ENCODE measurements around the gene MDM2.
A peak's percentile ranks its signal among the peaks of the same experiment; 100 is the strongest.
"Not testable (repeated sequence)": the region's sequence is repeated elsewhere in the genome, so short reads cannot be mapped to it uniquely, and the experiment has no call there.

Gene MDM2

DNA sequence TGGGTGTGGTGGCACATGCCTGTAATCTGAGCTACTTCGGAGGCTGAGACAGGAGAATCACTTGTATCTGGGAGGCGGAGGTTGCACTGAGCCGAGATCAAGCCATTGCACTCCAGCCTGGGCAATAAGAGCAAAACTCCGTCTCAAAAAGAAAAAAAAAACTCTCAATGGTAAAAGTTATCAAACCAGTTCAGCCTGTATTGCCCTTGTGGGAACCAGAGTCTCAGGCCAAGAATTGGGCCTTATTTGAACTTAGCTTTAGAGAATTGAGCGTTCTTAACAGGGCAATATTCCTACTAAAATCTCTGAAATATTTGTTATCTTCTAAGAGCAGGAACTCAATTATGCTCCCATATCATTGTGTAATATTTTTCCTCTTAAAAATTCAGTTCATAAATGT is 7.7 kb upstream of the MDM2 start:
- H3K9ac ChIP-seq (ENCODE audit: low read length): no peak overlapping the region
- no peak overlapping the region for H3K4me3 ChIP-seq (ENCODE audit: low read length)
- no peaks in the 10 kb centered on the region for H3K9me3 ChIP-seq (ENCODE audit: control insufficient read depth, low read depth, low read length)
- H3K27ac ChIP-seq (ENCODE audit: low read length): no peak overlapping the region
- no peaks in the 10 kb centered on the region for H3K27me3 ChIP-seq (ENCODE audit: control insufficient read depth, insufficient read depth, low read length)
- H3K4me1 ChIP-seq (ENCODE audit: control insufficient read depth, low read depth, low read length): peaks cover 10% of the 10 kb centered on the region
- no peaks in the 10 kb centered on the region for H3K36me3 ChIP-seq (ENCODE audit: control insufficient read depth, low read depth, low read length)

DNA sequence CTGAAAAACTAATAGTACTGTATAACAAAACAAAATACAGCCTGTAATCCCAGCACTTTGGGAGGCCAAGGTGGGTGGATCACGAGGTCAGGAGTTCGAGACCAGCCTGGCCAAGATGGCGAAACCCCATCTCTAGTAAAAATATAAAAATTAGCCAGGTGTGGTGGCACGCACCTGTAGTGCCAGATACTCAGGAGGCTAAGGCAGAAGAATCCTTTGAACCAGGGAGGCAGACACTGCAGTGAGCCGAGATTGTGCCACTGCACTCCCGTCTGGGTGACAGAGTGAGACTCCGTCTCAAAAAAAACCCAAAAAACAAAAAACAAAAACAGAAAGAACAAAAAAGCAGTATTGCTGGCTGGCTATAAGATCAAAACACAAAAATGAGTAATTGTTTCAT is 6.9 kb upstream of the MDM2 start:
- H3K27ac ChIP-seq (ENCODE audit: low read length); H3K4me3 ChIP-seq (ENCODE audit: low read length); H3K36me3 ChIP-seq (ENCODE audit: control insufficient read depth, low read depth, low read length); H3K4me1 ChIP-seq (ENCODE audit: control insufficient read depth, low read depth, low read length); H3K9me3 ChIP-seq (ENCODE audit: control insufficient read depth, low read depth, low read length); H3K27me3 ChIP-seq (ENCODE audit: control insufficient read depth, insufficient read depth, low read length); H3K9ac ChIP-seq (ENCODE audit: low read length): not testable (repeated sequence)

DNA sequence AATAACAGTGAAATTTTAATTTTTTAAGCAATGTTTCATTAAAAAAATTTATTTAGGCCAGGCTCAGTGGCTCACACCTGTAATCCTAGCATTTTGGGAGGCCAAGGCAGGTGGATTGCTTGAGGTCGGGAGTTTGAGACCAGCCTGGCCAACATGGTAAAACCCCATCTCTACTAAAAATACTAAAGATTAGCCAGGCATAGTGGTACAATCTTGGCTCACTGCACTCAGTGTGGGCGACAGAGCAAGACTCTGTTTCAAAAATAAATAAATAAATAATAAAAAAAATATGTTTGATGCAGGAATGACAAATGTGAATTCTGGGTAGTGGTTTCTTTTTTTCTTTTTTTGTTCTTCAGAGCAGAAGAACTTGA is 5.6 kb upstream of the MDM2 start:
- H3K27me3 ChIP-seq (ENCODE audit: control insufficient read depth, insufficient read depth, low read length); H3K4me1 ChIP-seq (ENCODE audit: control insufficient read depth, low read depth, low read length); H3K27ac ChIP-seq (ENCODE audit: low read length); H3K36me3 ChIP-seq (ENCODE audit: control insufficient read depth, low read depth, low read length); H3K9me3 ChIP-seq (ENCODE audit: control insufficient read depth, low read depth, low read length); H3K4me3 ChIP-seq (ENCODE audit: low read length); H3K9ac ChIP-seq (ENCODE audit: low read length): not testable (repeated sequence)

DNA sequence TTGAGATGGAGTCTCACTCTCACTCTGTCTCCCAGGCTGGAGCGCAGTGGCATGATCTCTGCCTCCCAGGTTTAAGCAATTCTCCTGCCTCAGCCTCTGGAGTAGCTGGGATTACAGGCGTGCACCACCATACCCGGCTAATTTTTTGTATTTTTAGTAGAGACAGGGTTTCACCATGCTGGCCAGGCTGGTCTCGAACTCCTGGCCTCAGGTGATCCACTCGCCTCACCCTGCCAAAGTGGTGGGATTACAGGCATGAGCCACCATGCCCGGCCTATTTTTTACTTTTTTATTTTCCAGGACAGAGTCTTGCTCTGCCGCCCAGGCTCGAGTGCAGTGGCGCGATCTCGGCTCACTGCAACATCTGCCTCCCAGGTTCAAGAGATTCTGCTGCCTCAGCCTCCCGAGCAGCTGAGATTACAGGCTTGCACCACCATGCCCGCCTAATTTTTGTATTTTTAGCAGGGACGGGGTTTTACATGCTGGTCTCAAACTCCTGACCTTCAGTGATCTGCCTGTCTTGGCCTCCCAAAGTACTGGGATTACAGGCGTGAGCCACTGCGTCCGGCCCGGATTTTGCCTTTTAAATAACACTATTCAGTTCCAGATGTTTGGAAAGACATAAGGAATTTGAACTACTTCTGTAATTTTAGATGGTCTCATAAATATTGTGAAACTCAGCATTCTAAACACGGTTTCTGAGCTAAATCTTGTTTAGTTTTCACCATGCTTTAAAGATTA is 4.9 kb upstream of the MDM2 start:
- not testable (repeated sequence) for H3K36me3 ChIP-seq (ENCODE audit: control insufficient read depth, low read depth, low read length); H3K27me3 ChIP-seq (ENCODE audit: control insufficient read depth, insufficient read depth, low read length); H3K4me1 ChIP-seq (ENCODE audit: control insufficient read depth, low read depth, low read length); H3K4me3 ChIP-seq (ENCODE audit: low read length); H3K27ac ChIP-seq (ENCODE audit: low read length); H3K9ac ChIP-seq (ENCODE audit: low read length); H3K9me3 ChIP-seq (ENCODE audit: control insufficient read depth, low read depth, low read length)

DNA sequence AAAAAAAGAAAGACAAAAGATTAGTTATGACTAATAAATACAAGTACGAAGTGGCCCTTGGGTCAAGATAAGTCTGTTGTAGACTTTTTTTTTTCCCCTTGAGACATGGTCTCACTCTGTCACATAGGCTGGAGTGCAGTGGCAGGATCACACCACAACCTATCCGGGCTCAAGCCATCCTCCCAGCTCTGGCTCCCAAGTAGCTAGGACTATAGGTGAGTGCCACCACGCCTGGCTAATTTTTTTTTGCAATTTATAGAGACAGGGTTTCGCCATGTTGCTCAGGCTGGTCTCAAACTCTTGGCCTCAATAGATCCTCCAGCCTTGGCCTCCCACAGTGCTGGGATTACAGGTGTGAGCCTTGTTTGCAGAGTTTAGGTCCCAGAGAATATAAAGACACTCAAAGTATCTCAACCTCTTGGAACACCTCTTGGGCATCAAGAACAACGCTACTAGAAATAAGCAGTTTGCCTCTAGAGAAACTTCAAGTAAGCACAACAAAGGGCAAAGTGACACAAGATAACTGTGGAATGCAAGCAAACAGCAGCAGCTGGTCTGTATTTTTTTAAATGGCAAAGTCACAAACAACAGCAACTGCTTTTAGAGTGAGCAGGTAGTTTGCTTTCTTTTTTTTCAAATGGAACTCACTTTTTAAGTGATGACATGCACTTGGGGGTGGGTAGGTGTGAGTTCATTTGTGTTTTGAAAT is 3.9 kb upstream of the MDM2 start:
- no peak overlapping the region for H3K4me3 ChIP-seq (ENCODE audit: low read length)
- H3K9me3 ChIP-seq (ENCODE audit: control insufficient read depth, low read depth, low read length): no peaks in the 10 kb centered on the region
- H3K27ac ChIP-seq (ENCODE audit: low read length): no peak overlapping the region
- no peaks in the 10 kb centered on the region for H3K27me3 ChIP-seq (ENCODE audit: control insufficient read depth, insufficient read depth, low read length)
- no peak overlapping the region for H3K9ac ChIP-seq (ENCODE audit: low read length)
- no peaks in the 10 kb centered on the region for H3K36me3 ChIP-seq (ENCODE audit: control insufficient read depth, low read depth, low read length)
- H3K4me1 ChIP-seq (ENCODE audit: control insufficient read depth, low read depth, low read length): peaks cover 10% of the 10 kb centered on the region

DNA sequence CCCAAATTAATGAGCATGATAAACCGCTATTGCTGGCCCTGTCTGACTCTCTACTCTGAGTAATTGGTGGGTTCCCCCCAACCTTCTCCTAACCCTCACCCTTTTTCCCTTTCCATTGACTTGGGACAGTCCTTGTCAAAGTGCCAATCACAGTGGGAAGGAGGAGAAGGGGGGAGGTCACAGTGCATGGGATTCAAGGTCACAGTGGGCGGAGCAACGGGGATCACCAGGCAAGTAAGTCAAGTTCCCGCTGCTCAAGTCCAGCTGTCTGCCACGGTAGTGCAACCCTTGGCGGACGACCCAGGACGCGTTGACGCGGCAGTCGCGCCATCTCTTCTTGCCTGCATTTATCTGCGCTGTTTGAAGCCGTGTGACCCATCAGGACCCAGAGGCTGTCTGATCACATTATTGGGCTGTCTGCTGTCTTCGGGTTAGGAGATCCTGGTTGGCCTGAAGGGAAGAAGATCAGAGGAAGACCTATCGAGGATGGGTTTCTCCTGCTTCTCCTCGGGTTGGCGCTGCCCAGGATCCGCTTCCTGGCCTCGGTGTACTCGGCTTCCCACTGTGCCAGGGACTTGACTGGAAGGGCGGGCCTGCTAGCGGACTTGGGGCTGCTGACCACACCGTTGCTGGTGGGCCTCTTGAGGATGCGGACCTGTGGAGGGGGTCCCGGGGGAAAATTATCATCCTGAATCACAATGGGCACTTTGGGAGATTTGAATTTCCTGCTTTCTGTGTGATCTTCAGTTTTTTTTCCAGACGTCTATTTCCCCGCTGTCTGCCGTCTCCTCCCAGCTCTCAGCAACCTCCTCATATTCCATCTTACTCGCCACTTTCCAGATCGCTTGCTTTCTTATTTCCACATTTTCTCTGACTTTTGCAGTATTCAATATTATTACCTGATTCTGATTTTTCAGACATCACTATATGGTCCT is 3.1 kb upstream of the MDM2 start:
- no peak overlapping the region for H3K9ac ChIP-seq (ENCODE audit: low read length)
- no peak overlapping the region for H3K27ac ChIP-seq (ENCODE audit: low read length)
- peaks cover 10% of the 10 kb centered on the region for H3K4me1 ChIP-seq (ENCODE audit: control insufficient read depth, low read depth, low read length)

DNA sequence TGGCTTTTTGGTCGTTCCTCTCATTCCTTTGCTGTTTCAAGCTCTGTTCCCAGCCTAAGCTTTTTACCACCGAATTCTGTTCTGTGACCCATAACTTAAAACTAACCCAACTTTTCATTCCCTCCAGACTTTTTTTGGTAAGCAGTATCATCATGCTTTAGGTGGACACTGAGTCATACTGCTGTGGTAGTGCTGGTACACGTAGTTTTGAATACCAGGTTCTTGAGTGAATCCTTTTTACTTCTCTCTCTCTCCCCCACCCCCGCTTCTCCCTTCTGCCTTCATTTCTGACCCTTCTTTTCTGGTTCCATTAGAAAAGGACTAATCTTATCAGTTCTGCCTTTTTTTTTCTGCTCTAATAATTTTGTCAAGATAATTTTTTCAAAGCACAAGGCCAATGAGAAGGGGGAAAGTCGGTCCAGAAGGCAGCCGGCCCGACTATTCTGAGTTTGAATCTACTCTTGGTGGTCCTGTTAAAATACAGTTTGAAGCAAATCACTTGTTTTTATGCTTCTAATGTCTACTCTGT is 2.3 kb upstream of the MDM2 start:
- H3K36me3 ChIP-seq (ENCODE audit: control insufficient read depth, low read depth, low read length): peaks cover 8% of the 10 kb centered on the region
- H3K27me3 ChIP-seq (ENCODE audit: control insufficient read depth, insufficient read depth, low read length): no peaks in the 10 kb centered on the region
- H3K9ac ChIP-seq (ENCODE audit: low read length): no peak overlapping the region
- no peaks in the 10 kb centered on the region for H3K9me3 ChIP-seq (ENCODE audit: control insufficient read depth, low read depth, low read length)
- H3K4me3 ChIP-seq (ENCODE audit: low read length): no peak overlapping the region
- H3K27ac ChIP-seq (ENCODE audit: low read length): no peak overlapping the region
- H3K4me1 ChIP-seq (ENCODE audit: control insufficient read depth, low read depth, low read length): peaks cover 10% of the 10 kb centered on the region

More for the DNA sequence above, 3.1 kb upstream of the MDM2 start:
- peaks cover 5% of the 10 kb centered on the region for H3K36me3 ChIP-seq (ENCODE audit: control insufficient read depth, low read depth, low read length)
- H3K9me3 ChIP-seq (ENCODE audit: control insufficient read depth, low read depth, low read length): no peaks in the 10 kb centered on the region
- no peaks in the 10 kb centered on the region for H3K27me3 ChIP-seq (ENCODE audit: control insufficient read depth, insufficient read depth, low read length)
- H3K4me3 ChIP-seq (ENCODE audit: low read length): no peak overlapping the region

DNA sequence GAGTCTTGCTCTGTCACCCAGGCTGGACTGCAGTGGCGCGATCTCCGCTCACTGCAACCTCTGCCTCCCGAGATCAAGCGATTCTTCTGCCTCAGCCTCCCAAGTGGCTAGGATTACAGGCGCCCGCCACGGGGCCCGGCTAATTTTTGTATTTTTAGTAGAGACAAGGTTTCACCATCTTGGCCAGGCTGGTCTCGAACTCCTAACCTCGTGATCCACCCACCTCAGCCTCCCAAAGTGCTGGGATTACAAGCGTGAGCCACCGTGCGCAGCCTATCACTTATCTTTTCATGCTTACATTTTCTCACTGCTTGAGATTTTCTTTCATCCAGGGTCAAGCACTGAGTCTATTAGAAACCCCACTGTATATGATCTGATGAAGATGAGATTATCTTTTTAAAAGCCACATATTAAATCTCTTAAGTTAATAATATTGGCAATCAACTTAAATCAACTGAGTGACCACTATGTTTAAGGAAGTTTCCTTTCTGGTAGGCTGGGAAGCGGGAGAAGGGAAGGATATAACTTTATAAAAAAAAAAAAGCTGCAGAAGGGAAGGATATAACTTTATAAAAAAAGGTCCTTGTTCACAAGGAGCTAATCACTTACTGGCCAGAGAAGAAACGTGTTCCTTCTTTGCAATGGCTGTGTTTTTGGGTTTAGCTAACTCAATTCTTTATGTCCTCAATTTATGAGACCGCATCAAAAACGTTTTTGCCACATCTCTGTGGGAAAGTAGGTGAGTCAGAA is 1.3 kb upstream of the MDM2 start:
- Histone ChIP-seq H3K4me1 (ENCODE audit: control insufficient read depth, low read depth, low read length) (peaks cover 10% of the 10 kb centered on the region), H3K27me3 (ENCODE audit: control insufficient read depth, insufficient read depth, low read length) (no peaks in the 10 kb centered on the region), H3K9ac (ENCODE audit: low read length) (peak overlapping the region; percentile 100), H3K36me3 (ENCODE audit: control insufficient read depth, low read depth, low read length) (peaks cover 8% of the 10 kb centered on the region), H3K9me3 (ENCODE audit: control insufficient read depth, low read depth, low read length) (no peaks in the 10 kb centered on the region), H3K27ac (ENCODE audit: low read length) (no peak overlapping the region), H3K4me3 (ENCODE audit: low read length) (peak overlapping the region; percentile 76)

DNA sequence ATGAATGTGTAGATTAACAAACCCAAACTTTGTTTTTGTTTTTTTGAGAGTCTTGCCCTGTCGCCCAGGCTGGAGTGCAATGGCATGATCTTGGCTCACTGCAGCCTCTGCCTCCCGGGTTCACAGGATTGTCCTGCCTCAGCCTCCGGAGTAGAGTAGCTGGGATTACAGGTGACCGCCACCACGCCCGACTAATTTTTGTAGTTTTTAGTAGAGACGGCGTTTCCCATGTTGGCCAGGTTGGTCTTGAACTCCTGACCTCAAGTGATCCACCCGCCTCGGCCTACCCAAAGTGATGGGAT is 752 bp upstream of the MDM2 start:
- not testable (repeated sequence) for H3K27me3 ChIP-seq (ENCODE audit: control insufficient read depth, insufficient read depth, low read length); H3K27ac ChIP-seq (ENCODE audit: low read length); H3K4me1 ChIP-seq (ENCODE audit: control insufficient read depth, low read depth, low read length); H3K36me3 ChIP-seq (ENCODE audit: control insufficient read depth, low read depth, low read length); H3K9me3 ChIP-seq (ENCODE audit: control insufficient read depth, low read depth, low read length)
- peak overlapping the region; percentile 76 for H3K4me3 ChIP-seq (ENCODE audit: low read length)
- peak overlapping the region; percentile 100 for H3K9ac ChIP-seq (ENCODE audit: low read length)

DNA sequence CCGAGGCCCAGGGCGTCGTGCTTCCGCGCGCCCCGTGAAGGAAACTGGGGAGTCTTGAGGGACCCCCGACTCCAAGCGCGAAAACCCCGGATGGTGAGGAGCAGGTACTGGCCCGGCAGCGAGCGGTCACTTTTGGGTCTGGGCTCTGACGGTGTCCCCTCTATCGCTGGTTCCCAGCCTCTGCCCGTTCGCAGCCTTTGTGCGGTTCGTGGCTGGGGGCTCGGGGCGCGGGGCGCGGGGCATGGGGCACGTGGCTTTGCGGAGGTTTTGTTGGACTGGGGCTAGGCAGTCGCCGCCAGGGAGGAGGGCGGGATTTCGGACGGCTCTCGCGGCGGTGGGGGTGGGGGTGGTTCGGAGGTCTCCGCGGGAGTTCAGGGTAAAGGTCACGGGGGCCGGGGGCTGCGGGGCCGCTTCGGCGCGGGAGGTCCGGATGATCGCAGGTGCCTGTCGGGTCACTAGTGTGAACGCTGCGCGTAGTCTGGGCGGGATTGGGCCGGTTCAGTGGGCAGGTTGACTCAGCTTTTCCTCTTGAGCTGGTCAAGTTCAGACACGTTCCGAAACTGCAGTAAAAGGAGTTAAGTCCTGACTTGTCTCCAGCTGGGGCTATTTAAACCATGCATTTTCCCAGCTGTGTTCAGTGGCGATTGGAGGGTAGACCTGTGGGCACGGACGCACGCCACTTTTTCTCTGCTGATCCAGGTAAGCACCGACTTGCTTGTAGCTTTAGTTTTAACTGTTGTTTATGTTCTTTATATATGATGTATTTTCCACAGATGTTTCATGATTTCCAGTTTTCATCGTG is 612 bp downstream of the MDM2 start:
- Histone ChIP-seq H3K27ac (ENCODE audit: low read length) (peak overlapping the region; percentile 98), H3K9me3 (ENCODE audit: control insufficient read depth, low read depth, low read length) (no peaks in the 10 kb centered on the region), H3K27me3 (ENCODE audit: control insufficient read depth, insufficient read depth, low read length) (no peaks in the 10 kb centered on the region), H3K4me1 (ENCODE audit: control insufficient read depth, low read depth, low read length) (peaks cover 10% of the 10 kb centered on the region), H3K4me3 (ENCODE audit: low read length) (peak overlapping the region; percentile 76), H3K9ac (ENCODE audit: low read length) (peak overlapping the region; percentile 100), H3K36me3 (ENCODE audit: control insufficient read depth, low read depth, low read length) (peaks cover 23% of the 10 kb centered on the region)
